Measurements from ENCODE around the gene RIBC2. TPM values are rescaled to one million over a fixed set of nuclear protein-coding genes. Genes with fewer than 3 reads are reported as not detected.
A peak's percentile ranks its signal among the peaks of the same experiment; 100 is the strongest.
"Not testable (repeated sequence)": the region's sequence is repeated elsewhere in the genome, so short reads cannot be mapped to it uniquely, and the experiment has no call there.

RIBC2 gene
- total and polyA plus RNA-seq, 4 donors = 0.25 to 1.5 TPM; not detected in 2

- TF ChIP-seq, protein P1, sequence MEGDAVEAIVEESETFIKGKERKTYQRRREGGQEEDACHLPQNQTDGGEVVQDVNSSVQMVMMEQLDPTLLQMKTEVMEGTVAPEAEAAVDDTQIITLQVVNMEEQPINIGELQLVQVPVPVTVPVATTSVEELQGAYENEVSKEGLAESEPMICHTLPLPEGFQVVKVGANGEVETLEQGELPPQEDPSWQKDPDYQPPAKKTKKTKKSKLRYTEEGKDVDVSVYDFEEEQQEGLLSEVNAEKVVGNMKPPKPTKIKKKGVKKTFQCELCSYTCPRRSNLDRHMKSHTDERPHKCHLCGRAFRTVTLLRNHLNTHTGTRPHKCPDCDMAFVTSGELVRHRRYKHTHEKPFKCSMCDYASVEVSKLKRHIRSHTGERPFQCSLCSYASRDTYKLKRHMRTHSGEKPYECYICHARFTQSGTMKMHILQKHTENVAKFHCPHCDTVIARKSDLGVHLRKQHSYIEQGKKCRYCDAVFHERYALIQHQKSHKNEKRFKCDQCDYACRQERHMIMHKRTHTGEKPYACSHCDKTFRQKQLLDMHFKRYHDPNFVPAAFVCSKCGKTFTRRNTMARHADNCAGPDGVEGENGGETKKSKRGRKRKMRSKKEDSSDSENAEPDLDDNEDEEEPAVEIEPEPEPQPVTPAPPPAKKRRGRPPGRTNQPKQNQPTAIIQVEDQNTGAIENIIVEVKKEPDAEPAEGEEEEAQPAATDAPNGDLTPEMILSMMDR (IDR thresholded peaks at IDR 0.05; ENCODE audit: low read depth, low read length, missing input control) = peak; percentile 99
- TF ChIP-seq GABPA (IDR thresholded peaks at IDR 0.05 in 1 of 2, conservative IDR thresholded peaks at IDR 0.05 in 1 of 2) = no peak
- TF ChIP-seq, protein P2, sequence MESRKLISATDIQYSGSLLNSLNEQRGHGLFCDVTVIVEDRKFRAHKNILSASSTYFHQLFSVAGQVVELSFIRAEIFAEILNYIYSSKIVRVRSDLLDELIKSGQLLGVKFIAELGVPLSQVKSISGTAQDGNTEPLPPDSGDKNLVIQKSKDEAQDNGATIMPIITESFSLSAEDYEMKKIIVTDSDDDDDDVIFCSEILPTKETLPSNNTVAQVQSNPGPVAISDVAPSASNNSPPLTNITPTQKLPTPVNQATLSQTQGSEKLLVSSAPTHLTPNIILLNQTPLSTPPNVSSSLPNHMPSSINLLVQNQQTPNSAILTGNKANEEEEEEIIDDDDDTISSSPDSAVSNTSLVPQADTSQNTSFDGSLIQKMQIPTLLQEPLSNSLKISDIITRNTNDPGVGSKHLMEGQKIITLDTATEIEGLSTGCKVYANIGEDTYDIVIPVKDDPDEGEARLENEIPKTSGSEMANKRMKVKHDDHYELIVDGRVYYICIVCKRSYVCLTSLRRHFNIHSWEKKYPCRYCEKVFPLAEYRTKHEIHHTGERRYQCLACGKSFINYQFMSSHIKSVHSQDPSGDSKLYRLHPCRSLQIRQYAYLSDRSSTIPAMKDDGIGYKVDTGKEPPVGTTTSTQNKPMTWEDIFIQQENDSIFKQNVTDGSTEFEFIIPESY (IDR thresholded peaks at IDR 0.05) = no peak
- TF ChIP-seq YY1 (IDR thresholded peaks at IDR 0.05) = no peak
Measured at GRCh38 chr22:45435544-45436139, 22.1 kb downstream of the RIBC2 start (continued).

GRCh38 chr22:45436871-45437517 is 23.5 kb downstream of the RIBC2 start:
- WGBS = 94% methylated on average over 34 of the region's 34 CpGs
- not testable (repeated sequence) for H3K36me3 ChIP-seq (ENCODE audit: control insufficient read depth in 4 of 4, insufficient read depth in 3 of 4, low read depth in 1 of 4, low read length in 3 of 4); H3K27ac ChIP-seq (ENCODE audit: low read depth in 1 of 2, low read length in 2 of 2); H3K9me3 ChIP-seq (ENCODE audit: control insufficient read depth in 4 of 4, low read length in 3 of 4); H3K4me1 ChIP-seq (ENCODE audit: control insufficient read depth in 4 of 4, insufficient read depth in 4 of 4, low read length in 3 of 4); H3K27me3 ChIP-seq (ENCODE audit: control insufficient read depth in 4 of 4, insufficient read depth in 4 of 4, low read length in 3 of 4); H3K9ac ChIP-seq (ENCODE audit: low read depth in 1 of 2, low read length in 2 of 2); DNase-seq (ENCODE audit: low spot score); H3K4me3 ChIP-seq (ENCODE audit: low read depth in 1 of 3, low read length in 3 of 3)
- TF ChIP-seq RAD21 (IDR thresholded peaks at IDR 0.05) = peak in 1 of 2 donors; percentile 43

GRCh38 chr22:45438336-45438735 is 24.8 kb downstream of the RIBC2 start:
- TF ChIP-seq HNF4A (conservative IDR thresholded peaks at IDR 0.05) (no peak), HNF4G (IDR thresholded peaks at IDR 0.05) (no peak), JUND (IDR thresholded peaks at IDR 0.05) (no peak), SP1 (IDR thresholded peaks at IDR 0.05) (no peak), MAX (IDR thresholded peaks at IDR 0.05) (no peak), RAD21 (IDR thresholded peaks at IDR 0.05) (no peak), ATF3 (IDR thresholded peaks at IDR 0.05) (no peak), RXRA (IDR thresholded peaks at IDR 0.05) (no peak), NR2F2 (IDR thresholded peaks at IDR 0.05) (no peak), FOXA1 (IDR thresholded peaks at IDR 0.05) (no peak)
- TF ChIP-seq, protein P1 (IDR thresholded peaks at IDR 0.05; ENCODE audit: low read depth, low read length, missing input control) = no peak
- DNase-seq (ENCODE audit: low spot score) = no peak

DNA sequence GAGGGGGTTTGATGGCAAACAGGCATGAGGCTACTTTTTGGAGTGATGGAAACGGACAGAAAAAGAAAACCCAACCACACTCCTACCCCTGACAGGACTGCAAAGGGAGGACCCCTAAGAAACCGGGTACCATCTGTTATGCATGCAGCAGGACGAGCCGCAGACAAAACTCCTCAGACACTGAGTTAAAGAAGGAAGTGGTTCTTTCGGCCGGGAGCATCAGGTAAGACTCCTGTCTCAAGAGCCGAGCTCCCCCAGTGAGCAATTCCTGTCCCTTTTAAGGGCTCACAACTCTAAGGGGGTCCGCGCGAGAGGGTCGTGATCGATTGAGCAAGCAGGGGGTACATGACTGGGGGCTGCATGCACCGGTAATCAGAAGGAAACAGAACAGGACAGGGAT is 27.2 kb downstream of the RIBC2 start:
- not testable (repeated sequence) for H3K9ac ChIP-seq (ENCODE audit: low read depth in 1 of 2, low read length in 2 of 2); H3K4me1 ChIP-seq (ENCODE audit: control insufficient read depth in 4 of 4, insufficient read depth in 4 of 4, low read length in 3 of 4); H3K27me3 ChIP-seq (ENCODE audit: control insufficient read depth in 4 of 4, insufficient read depth in 4 of 4, low read length in 3 of 4); H3K4me3 ChIP-seq (ENCODE audit: low read depth in 1 of 3, low read length in 3 of 3); H3K27ac ChIP-seq (ENCODE audit: low read depth in 1 of 2, low read length in 2 of 2); H3K9me3 ChIP-seq (ENCODE audit: control insufficient read depth in 4 of 4, low read length in 3 of 4); DNase-seq (ENCODE audit: low spot score); H3K36me3 ChIP-seq (ENCODE audit: control insufficient read depth in 4 of 4, insufficient read depth in 3 of 4, low read depth in 1 of 4, low read length in 3 of 4)
- 47% methylated on average over 13 of the region's 13 CpGs for WGBS

More at GRCh38 chr22:45438336-45438735, 24.8 kb downstream of the RIBC2 start:
- Histone ChIP-seq H3K4me1 (ENCODE audit: control insufficient read depth in 4 of 4, insufficient read depth in 4 of 4, low read length in 3 of 4) (peaks cover 0 to 4% (median 2%) of the 10 kb centered on the region in 4 donors), H3K27ac (ENCODE audit: low read depth in 1 of 2, low read length in 2 of 2) (no peak overlapping the region), H3K9ac (ENCODE audit: low read depth in 1 of 2, low read length in 2 of 2) (no peak overlapping the region), H3K27me3 (ENCODE audit: control insufficient read depth in 4 of 4, insufficient read depth in 4 of 4, low read length in 3 of 4) (no peaks in the 10 kb centered on the region), H3K4me3 (ENCODE audit: low read depth in 1 of 3, low read length in 3 of 3) (no peak overlapping the region), H3K36me3 (ENCODE audit: control insufficient read depth in 4 of 4, insufficient read depth in 3 of 4, low read depth in 1 of 4, low read length in 3 of 4) (no peaks in the 10 kb centered on the region), H3K9me3 (ENCODE audit: control insufficient read depth in 4 of 4, low read length in 3 of 4) (no peaks in the 10 kb centered on the region)
